ENCODE results near the gene ACY1.

- TF ChIP-seq EZH2phosphoT487 (IDR thresholded peaks at IDR 0.05; ENCODE audit: low read length) (no peak), EZH2 (optimal IDR thresholded peaks at IDR 0.05; ENCODE audit: low read depth, low read length) (no peak)
- TF ChIP-seq, protein P1, sequence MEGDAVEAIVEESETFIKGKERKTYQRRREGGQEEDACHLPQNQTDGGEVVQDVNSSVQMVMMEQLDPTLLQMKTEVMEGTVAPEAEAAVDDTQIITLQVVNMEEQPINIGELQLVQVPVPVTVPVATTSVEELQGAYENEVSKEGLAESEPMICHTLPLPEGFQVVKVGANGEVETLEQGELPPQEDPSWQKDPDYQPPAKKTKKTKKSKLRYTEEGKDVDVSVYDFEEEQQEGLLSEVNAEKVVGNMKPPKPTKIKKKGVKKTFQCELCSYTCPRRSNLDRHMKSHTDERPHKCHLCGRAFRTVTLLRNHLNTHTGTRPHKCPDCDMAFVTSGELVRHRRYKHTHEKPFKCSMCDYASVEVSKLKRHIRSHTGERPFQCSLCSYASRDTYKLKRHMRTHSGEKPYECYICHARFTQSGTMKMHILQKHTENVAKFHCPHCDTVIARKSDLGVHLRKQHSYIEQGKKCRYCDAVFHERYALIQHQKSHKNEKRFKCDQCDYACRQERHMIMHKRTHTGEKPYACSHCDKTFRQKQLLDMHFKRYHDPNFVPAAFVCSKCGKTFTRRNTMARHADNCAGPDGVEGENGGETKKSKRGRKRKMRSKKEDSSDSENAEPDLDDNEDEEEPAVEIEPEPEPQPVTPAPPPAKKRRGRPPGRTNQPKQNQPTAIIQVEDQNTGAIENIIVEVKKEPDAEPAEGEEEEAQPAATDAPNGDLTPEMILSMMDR (IDR thresholded peaks at IDR 0.05; ENCODE audit: low read length) = no peak
These were observed 7.3 kb upstream of the ACY1 start for GRCh38 chr3:51975852-51976549.

Measured in MM.1S (cell line).